ENCODE results near the gene HS2ST1. TPM values are rescaled to one million over a fixed set of nuclear protein-coding genes. Genes with fewer than 3 reads are reported as not detected.
A peak's percentile ranks its signal among the peaks of the same experiment; 100 is the strongest.

The HS2ST1 gene
- total RNA-seq, 1 donor from 2014 or later, result 19.0 TPM

DNA sequence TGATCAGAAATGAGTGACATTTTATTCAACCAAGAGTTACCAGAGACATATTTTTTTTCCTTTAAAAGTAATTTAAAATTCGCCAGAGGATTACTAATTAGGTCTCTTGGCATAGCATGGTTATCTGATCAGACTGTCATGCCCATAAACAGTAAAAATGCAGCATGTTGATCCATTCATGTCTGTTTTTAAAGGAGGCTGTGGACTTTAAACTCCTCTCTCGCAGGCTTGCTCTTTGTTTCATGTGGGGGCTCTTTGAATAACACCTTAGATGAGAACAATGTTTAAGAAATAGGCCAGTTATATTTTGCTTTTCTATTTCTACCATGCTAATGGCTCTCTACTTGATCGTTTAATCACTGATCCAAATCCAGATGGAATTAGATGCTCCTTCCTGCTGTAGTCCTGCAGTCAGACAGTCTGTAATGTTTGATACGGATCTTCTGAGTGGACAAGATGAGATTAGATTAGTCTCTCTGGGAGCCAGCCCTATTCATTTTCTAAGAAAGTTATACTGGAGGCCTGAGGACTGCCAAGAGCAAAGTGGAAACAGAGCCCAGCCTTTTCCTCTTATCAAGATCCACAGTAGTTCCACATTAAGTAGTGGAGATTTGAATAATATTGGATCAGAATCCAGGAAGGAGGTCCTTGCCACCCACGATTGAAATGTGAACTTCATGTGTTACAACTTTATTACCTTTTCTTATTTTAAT lies 197.4 kb downstream of the HS2ST1 start:
- TF ChIP-seq, protein P1, sequence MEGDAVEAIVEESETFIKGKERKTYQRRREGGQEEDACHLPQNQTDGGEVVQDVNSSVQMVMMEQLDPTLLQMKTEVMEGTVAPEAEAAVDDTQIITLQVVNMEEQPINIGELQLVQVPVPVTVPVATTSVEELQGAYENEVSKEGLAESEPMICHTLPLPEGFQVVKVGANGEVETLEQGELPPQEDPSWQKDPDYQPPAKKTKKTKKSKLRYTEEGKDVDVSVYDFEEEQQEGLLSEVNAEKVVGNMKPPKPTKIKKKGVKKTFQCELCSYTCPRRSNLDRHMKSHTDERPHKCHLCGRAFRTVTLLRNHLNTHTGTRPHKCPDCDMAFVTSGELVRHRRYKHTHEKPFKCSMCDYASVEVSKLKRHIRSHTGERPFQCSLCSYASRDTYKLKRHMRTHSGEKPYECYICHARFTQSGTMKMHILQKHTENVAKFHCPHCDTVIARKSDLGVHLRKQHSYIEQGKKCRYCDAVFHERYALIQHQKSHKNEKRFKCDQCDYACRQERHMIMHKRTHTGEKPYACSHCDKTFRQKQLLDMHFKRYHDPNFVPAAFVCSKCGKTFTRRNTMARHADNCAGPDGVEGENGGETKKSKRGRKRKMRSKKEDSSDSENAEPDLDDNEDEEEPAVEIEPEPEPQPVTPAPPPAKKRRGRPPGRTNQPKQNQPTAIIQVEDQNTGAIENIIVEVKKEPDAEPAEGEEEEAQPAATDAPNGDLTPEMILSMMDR (IDR thresholded peaks at IDR 0.05; ENCODE audit: insufficient read depth, low read length, severe bottlenecking), result no peak

DNA sequence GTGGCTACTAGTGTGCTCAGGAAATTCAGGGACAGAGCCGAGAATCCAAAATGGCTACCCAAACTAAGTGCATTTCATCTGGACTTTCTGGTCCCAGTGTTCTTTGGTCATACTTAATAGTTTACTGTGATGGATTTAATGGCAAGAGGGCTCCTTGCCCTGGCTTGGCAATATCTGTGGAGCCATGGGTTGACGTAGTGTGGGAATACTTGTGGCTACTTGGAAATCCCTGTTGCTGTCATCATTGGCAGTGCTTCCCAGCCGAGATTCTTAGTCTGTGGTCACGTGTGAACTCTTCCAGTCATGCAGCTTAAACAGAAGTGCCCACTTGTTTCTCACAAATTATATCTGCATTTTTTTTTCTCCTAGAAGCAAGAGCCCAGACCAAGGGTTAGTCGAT lies 198.9 kb downstream of the HS2ST1 start:
- Histone ChIP-seq H3K27me3 (ENCODE audit: control insufficient read depth, insufficient read depth, low read length) (no peaks in the 10 kb centered on the region), H3K36me3 (ENCODE audit: control insufficient read depth, insufficient read depth, low read length) (no peaks in the 10 kb centered on the region), H3K4me3 (ENCODE audit: low read depth, low read length) (no peak overlapping the region)
- TF ChIP-seq, protein P1 (IDR thresholded peaks at IDR 0.05; ENCODE audit: insufficient read depth, low read length, severe bottlenecking), result no peak
- no peak for DNase-seq (ENCODE audit: low read depth)
- FAIRE-seq, result no peak

More for the DNA sequence above, 197.4 kb downstream of the HS2ST1 start:
- Histone ChIP-seq H3K4me3 (ENCODE audit: low read depth, low read length) (no peak overlapping the region), H3K27me3 (ENCODE audit: control insufficient read depth, insufficient read depth, low read length) (no peaks in the 10 kb centered on the region), H3K36me3 (ENCODE audit: control insufficient read depth, insufficient read depth, low read length) (no peaks in the 10 kb centered on the region)
- DNase-seq (ENCODE audit: low read depth), result no peak
- no peak for FAIRE-seq

DNA sequence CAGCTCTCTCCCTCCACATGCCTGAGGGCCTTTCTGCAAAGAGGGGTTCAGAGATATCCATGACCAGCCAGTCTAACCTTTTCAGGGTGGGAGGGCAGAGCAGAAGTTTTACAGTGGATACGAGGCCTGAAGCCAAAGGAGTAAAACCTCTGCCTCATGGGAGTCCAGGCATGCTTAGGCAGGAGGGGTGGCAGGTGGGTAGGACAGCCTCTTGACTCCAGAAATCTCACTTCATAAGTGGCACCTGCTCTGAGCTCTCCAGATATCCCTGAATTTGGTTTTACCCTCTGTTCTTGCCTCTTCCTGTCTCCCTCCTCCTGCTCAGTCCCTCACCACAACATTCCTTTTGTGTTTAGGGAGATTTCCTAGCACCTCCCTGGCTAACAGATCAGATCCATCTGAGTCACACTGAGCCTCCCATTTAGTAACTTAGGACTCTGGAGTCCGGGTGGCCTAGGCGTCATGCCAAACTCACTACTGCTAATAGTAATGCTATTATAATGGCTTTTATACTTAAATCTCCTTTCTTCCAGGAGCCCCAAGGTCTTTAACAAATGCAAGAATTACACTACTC lies 201.0 kb downstream of the HS2ST1 start:
- Histone ChIP-seq H3K36me3 (ENCODE audit: control insufficient read depth, insufficient read depth, low read length) (no peaks in the 10 kb centered on the region), H3K27me3 (ENCODE audit: control insufficient read depth, insufficient read depth, low read length) (no peaks in the 10 kb centered on the region), H3K4me3 (ENCODE audit: low read depth, low read length) (no peak overlapping the region)
- FAIRE-seq (no peak), DNase-seq (ENCODE audit: low read depth) (peak; percentile 73)
- TF ChIP-seq, protein P1 (IDR thresholded peaks at IDR 0.05; ENCODE audit: insufficient read depth, low read length, severe bottlenecking), result no peak

DNA sequence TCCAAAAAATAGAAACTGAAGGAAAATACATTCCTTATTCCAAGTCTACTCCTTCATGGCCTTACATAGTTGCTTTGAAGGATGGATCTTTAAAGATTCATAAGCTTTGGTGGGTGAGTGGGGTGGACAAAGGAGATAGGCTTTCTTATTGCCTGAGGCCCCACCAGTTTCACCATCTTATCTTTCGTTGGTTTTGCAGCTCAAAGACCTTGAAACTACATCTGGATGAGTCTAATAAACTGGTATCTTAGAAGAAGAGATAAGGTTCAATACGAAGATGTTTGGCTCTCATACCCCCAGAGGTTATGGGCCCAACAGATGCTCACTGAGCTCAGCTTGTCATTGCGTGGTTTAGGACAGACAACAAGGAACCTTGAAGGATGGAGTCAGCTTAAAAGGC lies 201.5 kb downstream of the HS2ST1 start:
- TF ChIP-seq, protein P1 (IDR thresholded peaks at IDR 0.05; ENCODE audit: insufficient read depth, low read length, severe bottlenecking), result no peak
- FAIRE-seq, result no peak
- Histone ChIP-seq H3K27me3 (ENCODE audit: control insufficient read depth, insufficient read depth, low read length) (no peaks in the 10 kb centered on the region), H3K4me3 (ENCODE audit: low read depth, low read length) (no peak overlapping the region), H3K36me3 (ENCODE audit: control insufficient read depth, insufficient read depth, low read length) (no peaks in the 10 kb centered on the region)
- DNase-seq (ENCODE audit: low read depth), result no peak

DNA sequence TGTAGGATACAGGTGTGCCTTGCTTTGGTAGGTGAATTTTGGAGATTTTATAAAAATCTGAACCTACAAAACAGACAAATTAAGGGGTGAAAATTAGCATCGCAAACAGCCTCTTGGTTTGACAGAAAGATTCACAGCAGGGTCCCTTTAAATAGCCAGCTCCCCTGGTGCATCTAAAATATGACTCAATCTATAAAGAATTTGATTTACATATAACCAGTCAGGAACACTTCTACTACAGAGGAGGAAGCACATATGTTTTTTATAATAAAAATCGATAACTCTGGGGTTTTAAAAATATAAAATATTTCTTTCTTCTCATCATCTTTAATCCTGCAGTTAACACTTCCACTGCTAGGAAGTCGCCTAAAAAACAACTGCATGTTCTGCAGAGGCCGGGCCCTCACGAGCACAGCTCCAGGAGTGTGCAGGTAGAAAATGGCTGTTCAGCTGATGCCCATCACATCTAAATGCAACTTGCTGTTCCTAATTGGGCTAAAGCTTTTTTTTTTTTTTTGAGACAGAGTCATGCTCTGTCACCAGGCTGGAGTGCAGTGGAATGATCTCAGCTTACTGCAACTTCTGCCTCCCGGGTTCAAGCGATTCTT lies 203.4 kb downstream of the HS2ST1 start:
- Histone ChIP-seq H3K27me3 (ENCODE audit: control insufficient read depth, insufficient read depth, low read length) (no peaks in the 10 kb centered on the region), H3K4me3 (ENCODE audit: low read depth, low read length) (no peak overlapping the region), H3K36me3 (ENCODE audit: control insufficient read depth, insufficient read depth, low read length) (no peaks in the 10 kb centered on the region)
- FAIRE-seq (no peak), DNase-seq (ENCODE audit: low read depth) (no peak)
- TF ChIP-seq, protein P1 (IDR thresholded peaks at IDR 0.05; ENCODE audit: insufficient read depth, low read length, severe bottlenecking), result no peak
